Measurements from ENCODE around the gene INSIG1.

DNA sequence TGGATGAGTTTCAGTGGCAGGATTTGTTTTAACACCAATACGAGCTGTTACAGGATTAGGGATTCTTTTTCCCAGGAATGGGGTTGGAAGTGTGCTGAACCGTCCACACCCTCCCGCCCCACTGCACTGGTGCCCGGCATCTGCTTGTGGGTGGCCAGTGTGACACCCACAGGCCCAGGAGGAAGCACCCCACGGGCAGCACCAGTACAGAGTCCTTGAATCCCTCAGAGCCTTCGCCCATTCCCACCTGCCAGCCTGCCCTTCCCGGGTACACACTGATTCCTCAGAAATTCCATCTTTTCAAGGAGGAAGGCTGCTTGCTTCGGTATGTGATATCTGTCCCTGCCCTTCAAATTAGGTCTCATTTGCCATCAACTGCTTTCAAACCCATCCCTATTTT is 15.4 kb downstream of the INSIG1 start:
- TF ChIP-seq EZH2 (IDR thresholded peaks at IDR 0.05) (no peak), SP1 (IDR thresholded peaks at IDR 0.05; ENCODE audit: low read depth) (no peak), EZH2phosphoT487 (IDR thresholded peaks at IDR 0.05; ENCODE audit: borderline replicate concordance) (no peak), POLR2A (IDR thresholded peaks at IDR 0.05; ENCODE audit: borderline replicate concordance, extremely low read depth, insufficient read depth, insufficient read length) (no peak), POLR2AphosphoS5 (IDR thresholded peaks at IDR 0.05; ENCODE audit: low read depth, low read length) (no peak), CEBPB (IDR thresholded peaks at IDR 0.05; ENCODE audit: low read depth) (no peak), YY1 (IDR thresholded peaks at IDR 0.05; ENCODE audit: extremely low read depth, insufficient replicate concordance, low read depth, low read length) (no peak), SRF (IDR thresholded peaks at IDR 0.05; ENCODE audit: low read depth) (no peak)
- TF ChIP-seq, protein P1, sequence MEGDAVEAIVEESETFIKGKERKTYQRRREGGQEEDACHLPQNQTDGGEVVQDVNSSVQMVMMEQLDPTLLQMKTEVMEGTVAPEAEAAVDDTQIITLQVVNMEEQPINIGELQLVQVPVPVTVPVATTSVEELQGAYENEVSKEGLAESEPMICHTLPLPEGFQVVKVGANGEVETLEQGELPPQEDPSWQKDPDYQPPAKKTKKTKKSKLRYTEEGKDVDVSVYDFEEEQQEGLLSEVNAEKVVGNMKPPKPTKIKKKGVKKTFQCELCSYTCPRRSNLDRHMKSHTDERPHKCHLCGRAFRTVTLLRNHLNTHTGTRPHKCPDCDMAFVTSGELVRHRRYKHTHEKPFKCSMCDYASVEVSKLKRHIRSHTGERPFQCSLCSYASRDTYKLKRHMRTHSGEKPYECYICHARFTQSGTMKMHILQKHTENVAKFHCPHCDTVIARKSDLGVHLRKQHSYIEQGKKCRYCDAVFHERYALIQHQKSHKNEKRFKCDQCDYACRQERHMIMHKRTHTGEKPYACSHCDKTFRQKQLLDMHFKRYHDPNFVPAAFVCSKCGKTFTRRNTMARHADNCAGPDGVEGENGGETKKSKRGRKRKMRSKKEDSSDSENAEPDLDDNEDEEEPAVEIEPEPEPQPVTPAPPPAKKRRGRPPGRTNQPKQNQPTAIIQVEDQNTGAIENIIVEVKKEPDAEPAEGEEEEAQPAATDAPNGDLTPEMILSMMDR (IDR thresholded peaks at IDR 0.05 in 2 of 3, conservative IDR thresholded peaks at IDR 0.05 in 1 of 3; ENCODE audit: borderline replicate concordance in 1 of 3, insufficient read depth in 1 of 3, low read depth in 2 of 3, low read length in 2 of 3), result no peak
- TF ChIP-seq, protein P2, sequence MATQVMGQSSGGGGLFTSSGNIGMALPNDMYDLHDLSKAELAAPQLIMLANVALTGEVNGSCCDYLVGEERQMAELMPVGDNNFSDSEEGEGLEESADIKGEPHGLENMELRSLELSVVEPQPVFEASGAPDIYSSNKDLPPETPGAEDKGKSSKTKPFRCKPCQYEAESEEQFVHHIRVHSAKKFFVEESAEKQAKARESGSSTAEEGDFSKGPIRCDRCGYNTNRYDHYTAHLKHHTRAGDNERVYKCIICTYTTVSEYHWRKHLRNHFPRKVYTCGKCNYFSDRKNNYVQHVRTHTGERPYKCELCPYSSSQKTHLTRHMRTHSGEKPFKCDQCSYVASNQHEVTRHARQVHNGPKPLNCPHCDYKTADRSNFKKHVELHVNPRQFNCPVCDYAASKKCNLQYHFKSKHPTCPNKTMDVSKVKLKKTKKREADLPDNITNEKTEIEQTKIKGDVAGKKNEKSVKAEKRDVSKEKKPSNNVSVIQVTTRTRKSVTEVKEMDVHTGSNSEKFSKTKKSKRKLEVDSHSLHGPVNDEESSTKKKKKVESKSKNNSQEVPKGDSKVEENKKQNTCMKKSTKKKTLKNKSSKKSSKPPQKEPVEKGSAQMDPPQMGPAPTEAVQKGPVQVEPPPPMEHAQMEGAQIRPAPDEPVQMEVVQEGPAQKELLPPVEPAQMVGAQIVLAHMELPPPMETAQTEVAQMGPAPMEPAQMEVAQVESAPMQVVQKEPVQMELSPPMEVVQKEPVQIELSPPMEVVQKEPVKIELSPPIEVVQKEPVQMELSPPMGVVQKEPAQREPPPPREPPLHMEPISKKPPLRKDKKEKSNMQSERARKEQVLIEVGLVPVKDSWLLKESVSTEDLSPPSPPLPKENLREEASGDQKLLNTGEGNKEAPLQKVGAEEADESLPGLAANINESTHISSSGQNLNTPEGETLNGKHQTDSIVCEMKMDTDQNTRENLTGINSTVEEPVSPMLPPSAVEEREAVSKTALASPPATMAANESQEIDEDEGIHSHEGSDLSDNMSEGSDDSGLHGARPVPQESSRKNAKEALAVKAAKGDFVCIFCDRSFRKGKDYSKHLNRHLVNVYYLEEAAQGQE (IDR thresholded peaks at IDR 0.05; ENCODE audit: low read depth), result no peak
- TF ChIP-seq, protein P3, sequence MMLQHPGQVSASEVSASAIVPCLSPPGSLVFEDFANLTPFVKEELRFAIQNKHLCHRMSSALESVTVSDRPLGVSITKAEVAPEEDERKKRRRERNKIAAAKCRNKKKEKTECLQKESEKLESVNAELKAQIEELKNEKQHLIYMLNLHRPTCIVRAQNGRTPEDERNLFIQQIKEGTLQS (IDR thresholded peaks at IDR 0.05), result no peak

Data from HCT116 (cell line).